ENCODE results near the gene NSF.
"Not testable (repeated sequence)": the region's sequence is repeated elsewhere in the genome, so short reads cannot be mapped to it uniquely, and the experiment has no call there.

Gene NSF

DNA sequence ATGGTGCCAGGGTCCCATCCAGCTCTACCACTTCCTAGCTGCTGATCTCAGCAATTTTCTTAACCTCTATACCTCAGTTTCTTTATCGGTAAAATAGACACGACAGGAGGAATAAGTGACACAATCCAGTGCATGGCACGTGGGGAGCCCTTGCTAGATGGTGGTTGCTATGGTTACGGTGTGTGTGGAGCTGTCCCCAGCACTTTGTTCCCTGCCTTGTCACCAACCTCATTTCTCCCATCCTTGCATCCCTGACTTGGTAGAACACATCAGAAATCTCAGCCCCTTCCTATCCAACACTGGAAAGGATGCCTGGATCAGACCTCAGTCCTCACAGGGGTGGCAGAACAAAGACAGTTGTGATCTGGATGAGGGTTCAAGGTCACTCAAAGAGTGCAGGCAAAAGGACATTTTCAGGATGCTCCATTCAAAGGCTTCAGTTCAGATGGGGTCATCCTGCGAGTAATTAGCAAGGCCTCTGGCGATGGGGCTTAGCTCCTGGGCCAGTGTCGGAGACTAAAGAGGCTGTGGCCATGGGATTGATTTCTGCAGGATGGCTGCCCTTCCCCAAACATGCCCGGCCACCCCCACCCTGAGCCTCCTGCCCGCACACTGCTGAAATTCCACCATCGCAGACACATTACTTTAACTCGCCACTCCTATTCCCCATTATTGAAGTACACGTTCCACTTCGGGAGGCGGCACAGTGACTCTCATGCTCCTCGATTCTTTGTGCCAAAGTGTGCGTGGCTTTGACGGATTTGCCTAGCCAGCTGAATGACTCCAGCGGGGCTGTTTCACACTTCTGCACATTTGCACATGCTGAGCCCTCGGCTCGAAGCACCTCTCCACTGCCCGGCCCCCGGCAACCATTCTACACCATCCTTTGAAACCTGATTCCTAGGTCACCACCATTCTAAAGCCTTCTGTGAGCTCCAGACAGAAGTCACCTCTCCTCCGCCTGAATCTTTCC, 187.8 kb downstream of the NSF start:
- no peak for DNase-seq

- no peak for DNase-seq
Observed at GRCh38 chr17:46780003-46780373, 189.5 kb downstream of the NSF start.

GRCh38 chr17:46782250-46782953, 191.9 kb downstream of the NSF start:
- no peak for DNase-seq

GRCh38 chr17:46783031-46783593, 192.6 kb downstream of the NSF start:
- DNase-seq = no peak

GRCh38 chr17:46785696-46786095, 195.2 kb downstream of the NSF start:
- no peak for DNase-seq

- no peak for DNase-seq
Observed at GRCh38 chr17:46787478-46787877, 197.0 kb downstream of the NSF start.

- no peak for DNase-seq
Observed at GRCh38 chr17:46788300-46788699, 197.8 kb downstream of the NSF start.

DNA sequence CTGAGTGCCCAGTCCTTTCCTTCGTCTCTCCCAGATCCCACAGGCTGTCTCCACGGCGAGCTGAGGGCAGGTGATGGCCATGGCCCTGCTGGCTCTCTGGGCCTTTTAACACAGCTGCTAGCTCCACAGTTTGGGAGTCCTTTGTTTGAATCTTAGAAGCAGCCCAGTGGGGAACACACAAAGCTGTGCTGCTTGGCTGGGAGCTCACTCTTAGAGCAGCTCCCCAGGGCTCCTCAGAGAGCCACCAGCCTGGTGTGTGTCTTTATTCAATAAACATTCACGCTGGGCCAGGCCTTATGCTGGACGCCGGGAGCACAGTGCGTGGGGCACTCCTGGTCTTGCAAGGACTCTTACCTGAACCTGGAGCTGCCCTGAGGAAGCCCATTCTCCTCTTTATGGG, 198.3 kb downstream of the NSF start:
- no peak for DNase-seq

DNA sequence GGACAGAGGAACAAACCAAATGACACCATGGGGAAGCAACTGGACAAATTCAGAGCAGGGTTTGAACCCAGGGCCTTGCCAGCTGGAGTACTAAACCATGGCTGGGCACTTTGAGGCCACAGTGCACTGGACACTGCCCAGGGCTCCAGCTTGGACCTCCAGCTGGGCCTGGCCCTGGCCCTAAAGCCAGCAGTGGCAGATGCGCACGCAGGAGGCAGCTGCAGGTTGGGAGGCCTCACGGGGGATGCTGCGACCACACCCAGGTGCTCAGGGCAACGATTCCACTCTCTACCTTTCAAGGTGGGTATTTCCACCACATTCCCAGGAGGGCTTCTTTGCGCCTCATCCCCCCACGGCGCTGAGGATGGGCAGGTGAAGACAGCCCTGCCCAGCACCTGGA, 199.1 kb downstream of the NSF start:
- no peak for DNase-seq

GRCh38 chr17:46790216-46790615, 199.7 kb downstream of the NSF start:
- DNase-seq = no peak

DNA sequence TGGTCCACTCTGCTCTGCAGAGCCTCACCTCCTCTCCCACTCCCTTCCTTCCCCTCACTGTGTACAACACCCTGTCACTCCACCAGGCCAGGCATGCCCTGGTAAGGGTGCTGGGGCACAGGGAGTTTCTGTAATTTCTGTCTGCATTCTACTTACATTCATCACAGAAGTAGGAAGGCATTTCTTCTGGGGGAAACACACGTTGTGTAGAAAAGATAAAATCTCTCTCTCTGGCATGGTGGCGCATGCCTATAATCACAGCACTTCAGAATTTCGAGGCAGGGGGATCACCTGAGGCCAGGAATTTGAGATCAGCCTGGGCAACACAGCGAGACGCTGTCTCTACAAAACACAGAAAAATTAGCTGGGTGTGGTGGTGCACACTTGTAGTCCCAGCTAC, 201.1 kb downstream of the NSF start:
- DNase-seq = no peak

DNA sequence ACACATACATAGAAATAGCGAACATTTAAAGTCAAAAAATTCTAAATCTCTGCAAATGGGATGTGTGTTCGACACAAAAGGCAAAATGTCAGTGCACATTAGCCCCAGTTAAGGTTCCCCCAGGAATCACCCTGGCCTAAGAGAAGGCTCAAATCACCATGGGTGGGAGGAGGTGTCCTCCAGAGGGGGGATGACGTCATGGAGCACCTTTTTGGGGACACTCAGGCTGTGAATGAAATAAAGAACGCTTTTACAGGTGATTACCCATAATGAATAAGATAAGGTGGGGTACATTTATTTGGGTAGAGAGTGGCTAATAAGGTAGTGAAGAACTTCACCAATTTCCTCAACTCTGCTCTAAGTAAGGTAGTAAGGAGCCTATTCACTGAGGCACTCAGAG, 201.6 kb downstream of the NSF start:
- DNase-seq = no peak

GRCh38 chr17:46793023-46793422, 202.6 kb downstream of the NSF start:
- DNase-seq = not testable (repeated sequence)

GRCh38 chr17:46793541-46793940, 203.1 kb downstream of the NSF start:
- no peak for DNase-seq

GRCh38 chr17:46794318-46794717, 203.8 kb downstream of the NSF start:
- no peak for DNase-seq

DNA sequence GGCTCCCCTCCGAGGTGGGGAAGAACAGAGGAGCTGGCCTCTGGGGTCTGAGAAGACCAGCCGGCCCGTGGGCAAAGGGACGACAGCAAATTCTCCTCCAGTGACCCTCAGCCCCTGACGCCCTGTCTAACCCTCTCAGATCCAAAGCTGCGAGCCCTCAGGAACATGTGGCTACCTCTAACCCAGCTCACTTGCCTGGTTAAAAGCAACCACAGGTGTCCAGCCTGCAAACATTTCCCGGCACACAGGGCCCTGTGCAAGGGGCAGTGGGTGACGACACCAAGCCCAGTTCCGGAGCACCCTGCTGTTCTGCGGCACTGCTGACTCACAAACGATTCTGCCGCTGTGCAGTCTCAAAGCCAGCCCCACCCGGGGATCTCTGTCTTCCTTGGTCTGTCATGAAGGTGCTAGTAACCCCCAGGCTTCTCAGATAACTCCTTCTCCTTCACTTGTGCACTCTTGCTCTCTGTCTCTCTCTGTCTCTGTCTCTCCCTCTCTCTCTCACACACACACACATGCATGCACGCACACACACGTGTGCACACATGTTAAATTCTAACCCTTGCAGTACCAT, 205.0 kb downstream of the NSF start:
- DNase-seq = no peak

DNA sequence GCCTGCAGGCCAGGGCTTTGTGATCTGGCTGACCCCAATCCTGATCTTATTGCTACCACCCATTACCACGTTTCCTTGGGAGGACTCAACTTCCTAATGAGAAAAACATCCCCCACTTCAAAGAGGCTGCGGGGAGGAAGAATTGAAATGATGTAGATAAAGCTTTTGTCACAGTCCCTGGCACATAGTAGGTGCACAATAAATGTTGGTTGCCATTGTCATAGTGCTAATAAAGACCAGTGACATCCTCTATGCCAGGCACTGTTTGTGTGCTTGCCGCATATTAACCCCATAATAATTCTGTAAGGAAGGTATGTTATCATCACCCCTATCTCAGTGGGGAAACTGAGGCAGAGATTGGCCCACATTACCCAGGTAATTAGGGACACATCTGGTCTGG, 205.6 kb downstream of the NSF start:
- DNase-seq = no peak

GRCh38 chr17:46796524-46796923, 206.1 kb downstream of the NSF start:
- no peak for DNase-seq

GRCh38 chr17:46796956-46797530, 206.6 kb downstream of the NSF start:
- no peak for DNase-seq

DNA sequence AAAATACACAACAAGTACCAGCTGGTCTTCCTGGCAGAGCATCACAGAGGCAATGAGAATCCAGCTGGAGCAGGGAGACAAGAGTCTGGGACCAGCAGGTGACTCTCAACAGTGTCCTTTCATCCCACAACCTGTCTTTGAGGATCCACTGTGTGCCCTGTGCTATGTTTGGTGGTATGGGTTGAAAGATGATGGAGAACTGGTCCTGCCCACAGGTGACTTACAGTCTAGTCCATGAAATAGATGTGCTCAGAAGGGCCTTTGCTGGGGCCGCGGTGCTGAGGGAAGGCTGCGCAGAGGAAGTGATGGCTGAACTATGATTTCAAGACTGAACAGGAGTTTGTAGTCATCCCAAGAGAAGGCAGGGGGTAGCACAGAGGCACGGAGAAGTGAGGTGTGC, 210.1 kb downstream of the NSF start:
- no peak for DNase-seq

DNA sequence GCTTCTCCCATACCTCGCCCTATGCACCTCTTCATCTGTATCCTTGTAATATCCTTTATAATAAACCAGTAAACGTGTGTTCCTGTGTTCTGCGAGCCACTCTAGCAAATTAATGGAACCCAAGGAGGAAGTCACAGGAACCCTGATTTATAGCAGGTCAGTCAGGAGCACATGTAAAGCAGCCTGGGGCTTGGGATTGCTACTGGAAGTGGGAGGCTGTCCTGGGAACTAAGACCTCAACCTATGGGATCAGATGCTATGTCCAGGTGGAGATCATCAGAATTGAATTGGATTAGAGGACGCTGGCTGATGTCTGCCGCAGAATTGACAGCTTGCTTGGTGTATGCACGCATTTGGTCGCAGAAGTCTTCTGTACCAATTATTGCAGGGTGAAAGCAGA, 212.3 kb downstream of the NSF start:
- no peak for DNase-seq

DNA sequence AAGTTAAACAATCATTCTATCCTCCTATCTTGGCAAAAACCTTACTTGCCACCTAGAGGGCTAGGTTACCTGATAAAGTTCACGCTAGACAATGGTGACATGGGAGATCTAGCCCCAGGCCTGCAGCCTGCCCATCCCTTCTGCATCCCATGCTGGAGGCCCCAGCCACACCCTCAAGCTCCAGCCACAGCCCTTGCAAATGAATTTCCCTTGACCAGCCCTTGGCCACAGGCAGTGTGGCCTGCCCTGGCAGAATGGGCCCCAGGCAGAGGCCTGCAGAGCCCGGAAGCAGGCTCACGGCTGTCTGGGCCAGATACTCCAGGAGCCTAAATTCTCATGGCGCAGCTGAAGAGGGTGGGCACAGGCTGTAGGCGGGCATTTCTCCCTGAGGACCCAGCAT, 213.1 kb downstream of the NSF start:
- no peak for DNase-seq

- no peak for DNase-seq
Observed at GRCh38 chr17:46805771-46806170, 215.3 kb downstream of the NSF start.
